ENCODE results near the gene GOSR1.
"Not testable (repeated sequence)": the region's sequence is repeated elsewhere in the genome, so short reads cannot be mapped to it uniquely, and the experiment has no call there.

GOSR1 gene

DNA sequence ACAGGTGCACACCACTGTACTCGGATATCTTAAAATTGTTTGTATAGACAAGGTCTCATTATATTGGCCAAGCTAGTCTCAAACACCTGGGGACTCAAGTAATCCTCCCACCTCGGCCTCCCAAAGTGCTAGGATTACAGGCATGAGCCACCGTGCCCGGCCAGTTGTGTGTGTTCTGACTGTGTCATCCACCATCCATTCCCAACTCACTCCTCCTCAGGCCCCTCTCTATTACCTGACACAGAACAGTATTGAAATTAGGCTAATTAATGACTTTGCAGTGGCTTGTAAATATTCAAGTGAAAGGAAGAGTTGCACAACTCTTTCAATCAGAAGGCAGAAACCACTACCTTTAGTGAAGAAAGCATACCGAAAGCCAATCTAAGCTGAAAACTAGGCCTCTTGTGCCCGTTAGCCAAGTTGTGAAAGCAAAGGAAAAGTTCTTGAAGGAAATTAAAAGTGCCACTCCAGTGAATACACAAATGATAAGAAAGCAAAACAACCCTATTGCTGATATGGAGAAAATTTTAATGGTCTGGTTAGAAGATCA is 28.7 kb downstream of the GOSR1 start:
- DNase-seq (ENCODE audit: low read depth) = no peak

DNA sequence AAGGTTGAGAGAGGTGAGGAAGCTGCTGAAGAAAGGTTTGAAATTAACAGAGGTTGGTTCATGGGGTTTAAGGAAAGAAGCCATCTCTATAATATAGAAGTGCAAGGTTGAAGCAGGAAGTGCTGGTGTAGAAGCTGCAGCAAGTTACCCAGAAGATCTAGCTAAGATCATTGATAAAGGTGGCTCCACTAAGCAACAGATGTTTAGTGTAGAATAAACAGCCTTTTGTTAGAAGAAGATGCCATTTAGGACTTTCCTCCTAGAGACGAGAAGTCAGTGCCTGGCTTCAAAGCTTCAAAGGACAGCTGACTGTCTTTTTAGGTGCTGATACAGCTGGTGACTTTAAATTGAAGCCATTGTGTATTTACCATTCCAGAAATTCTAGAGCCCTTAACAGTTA is 29.3 kb downstream of the GOSR1 start:
- DNase-seq (ENCODE audit: low read depth) = no peak

DNA sequence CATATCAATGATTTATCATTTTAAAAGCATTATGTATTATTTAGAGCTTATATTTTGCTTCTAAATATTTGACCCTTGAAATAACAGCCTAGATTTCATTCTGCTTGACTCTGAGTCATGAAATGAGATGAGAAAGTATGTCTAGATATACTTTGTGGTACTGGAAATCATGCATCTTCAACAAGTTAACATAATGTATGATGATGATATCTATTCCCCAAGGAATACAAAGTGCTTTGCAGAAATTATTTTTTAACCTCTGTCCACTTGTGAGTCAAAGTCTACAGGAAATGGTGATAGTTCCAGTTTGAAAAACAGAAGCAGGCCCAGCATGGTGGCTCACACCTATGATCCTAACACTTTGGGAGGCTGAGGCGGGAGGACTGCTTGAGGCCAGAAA is 36.1 kb downstream of the GOSR1 start:
- no peak for DNase-seq (ENCODE audit: low read depth)

DNA sequence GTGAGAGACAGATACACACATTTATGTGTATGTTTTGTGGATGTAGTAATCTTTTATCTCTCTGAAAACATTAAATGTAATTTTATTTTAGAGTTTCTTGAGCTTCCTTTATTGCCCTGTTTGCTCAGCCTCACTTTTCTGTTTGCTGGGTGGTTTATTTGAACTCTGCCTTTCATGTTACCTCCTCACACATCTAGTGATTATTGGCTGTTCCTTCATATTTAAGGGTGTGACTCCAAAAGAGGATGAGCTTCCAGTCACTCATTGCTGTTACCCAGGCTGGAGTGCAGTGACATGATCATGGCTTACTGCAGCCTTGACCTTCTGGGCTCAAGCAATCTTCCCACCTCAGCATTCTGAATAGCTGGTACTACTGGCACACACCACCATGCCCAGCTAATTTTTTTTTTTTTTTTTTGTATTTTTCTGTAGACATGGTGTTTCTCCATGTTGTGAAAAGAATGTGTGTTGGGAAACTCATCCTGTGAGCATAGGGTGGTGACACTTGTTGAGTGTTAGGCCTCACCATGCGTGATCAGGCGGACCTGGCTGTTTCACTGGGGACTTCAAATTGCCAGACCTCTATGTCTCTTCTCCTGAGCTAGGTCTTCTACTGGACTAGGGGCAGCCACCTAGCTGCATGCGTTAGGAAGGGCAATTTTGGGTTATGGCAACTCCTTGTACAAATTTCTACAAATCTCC is 37.8 kb downstream of the GOSR1 start:
- no peak for DNase-seq (ENCODE audit: low read depth)

DNA sequence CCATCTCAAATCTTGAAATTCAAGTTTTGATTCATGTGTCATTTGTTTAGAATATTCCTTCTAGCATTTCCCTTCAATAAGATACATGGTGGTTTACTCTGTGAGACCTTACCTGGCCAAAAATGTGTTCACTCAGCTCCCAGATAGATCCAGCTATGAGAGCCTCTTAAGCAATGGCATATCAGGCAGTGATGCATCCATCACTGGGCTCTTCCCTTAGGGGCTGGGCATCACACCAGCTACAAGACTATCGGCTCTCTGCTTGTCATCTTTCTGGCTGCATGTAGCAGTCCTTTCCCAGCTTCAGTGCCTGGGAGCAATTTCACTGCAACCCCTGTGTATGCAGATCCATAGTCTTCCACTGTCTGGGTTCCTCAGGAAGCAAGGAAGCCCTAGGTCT is 40.6 kb downstream of the GOSR1 start:
- no peak for DNase-seq (ENCODE audit: low read depth)

DNA sequence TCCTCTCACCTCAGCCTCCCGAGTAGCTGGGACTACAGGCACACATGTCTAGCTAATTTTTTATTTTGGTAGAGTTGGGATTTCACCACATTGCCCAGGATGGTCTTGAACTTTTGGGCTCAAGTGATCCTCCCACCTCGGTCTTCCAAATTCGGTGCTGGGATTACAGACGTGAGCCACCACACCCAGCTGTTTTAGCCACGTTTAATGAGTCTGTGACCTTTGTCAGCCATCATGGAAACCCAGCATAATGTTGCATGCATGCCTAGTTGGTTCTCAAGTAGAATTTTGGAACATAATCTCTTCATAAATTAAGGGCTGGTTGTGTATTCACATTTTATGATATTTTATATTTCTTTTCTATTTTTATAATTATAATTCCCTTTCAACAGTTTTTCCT is 42.0 kb downstream of the GOSR1 start:
- no peak for DNase-seq (ENCODE audit: low read depth)

DNA sequence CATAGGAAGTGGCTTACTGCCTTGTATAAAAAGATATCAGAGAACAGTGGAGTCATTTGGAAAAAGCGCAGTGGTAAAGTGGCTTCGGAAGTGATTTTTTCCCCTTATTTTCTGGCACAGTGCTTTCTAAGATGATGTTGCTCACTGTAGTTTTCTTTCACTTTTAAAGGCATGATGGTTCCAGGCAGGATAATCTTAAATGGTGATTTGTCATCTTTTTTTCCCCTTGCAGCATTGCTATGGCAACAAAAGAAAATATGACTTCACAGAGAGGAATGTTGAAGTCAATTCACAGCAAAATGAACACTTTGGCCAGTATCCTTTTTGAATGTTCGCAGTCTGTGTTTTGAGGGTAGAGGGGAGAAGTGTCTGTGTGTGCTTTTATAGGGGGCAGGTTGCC is 42.5 kb downstream of the GOSR1 start:
- DNase-seq (ENCODE audit: low read depth) = no peak

DNA sequence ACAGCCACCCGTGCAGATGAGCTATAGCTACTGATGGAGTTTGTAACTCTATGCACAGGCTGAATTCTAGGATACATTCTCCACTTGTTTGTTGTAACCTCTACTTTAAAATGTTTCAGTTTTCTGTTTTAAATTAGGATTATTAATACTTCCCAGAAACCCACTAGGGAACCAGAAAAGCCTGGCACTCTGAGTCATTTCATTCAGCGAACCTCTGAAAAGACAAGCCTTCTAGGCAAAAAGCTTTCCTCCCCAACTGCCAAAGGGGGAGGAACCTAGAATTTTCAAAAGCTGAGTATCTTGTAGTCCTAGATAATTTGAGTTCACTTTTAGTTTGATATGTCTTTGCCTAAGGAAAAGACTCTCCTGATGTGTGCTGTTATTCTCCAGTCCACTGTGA is 43.2 kb downstream of the GOSR1 start:
- DNase-seq (ENCODE audit: low read depth) = no peak

DNA sequence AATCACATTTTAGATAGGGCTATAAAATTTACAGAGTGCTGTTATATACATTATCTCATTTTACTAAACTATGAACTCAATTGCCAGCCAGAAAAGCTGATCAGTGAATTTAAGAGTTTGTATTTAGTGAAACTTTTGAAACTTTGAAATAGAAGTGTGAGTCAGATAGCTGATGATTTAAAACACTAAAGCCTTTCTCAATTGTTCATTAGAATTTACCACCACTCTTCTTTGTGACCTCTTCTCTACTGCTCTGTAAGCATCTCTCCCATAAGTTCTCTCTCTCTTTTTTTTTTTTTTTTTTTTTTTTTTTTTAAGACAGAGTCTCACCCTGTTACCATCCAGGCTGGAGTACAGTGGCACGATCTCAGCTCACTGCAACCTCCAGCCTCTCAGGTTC is 43.7 kb downstream of the GOSR1 start:
- DNase-seq (ENCODE audit: low read depth) = no peak

DNA sequence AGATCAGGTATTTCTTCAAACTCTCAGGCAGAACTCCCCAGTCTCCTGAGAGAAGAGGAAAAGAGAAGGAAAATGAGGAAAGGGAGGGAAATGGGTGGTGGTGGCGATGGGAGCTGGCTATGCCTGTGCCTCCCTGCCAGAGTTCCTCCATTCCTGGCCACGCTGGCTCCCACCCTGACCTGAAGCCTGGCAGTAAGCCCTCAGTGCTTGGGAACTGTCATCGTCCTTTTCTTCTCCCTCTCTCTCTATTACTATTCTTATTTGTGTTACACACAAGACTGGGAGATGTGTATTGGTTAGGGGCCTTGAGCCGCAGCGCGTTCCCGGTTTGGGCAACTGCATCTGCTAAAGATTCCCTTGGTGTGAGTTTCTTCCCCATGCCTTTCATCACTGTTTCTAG is 44.6 kb downstream of the GOSR1 start:
- no peak for DNase-seq (ENCODE audit: low read depth)

DNA sequence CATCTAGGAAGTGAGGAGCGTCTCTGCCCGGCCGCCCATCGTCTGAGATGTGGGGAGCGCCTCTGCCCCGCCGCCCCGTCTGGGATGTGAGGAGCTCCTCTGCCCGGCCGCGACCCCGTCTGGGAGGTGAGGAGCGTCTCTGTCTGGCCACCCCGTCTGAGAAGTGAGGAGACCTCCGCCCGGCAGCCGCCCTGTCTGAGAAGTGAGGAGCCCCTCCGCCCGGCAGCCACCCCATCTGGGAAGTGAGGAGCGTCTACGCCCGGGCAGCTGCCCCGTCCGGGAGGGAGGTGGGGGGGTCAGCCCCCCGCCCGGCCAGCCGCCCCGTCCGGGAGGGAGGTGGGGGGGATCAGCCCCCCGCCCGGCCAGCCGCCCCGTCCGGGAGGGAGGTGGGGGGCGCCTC is 46.0 kb downstream of the GOSR1 start:
- not testable (repeated sequence) for DNase-seq (ENCODE audit: low read depth)

DNA sequence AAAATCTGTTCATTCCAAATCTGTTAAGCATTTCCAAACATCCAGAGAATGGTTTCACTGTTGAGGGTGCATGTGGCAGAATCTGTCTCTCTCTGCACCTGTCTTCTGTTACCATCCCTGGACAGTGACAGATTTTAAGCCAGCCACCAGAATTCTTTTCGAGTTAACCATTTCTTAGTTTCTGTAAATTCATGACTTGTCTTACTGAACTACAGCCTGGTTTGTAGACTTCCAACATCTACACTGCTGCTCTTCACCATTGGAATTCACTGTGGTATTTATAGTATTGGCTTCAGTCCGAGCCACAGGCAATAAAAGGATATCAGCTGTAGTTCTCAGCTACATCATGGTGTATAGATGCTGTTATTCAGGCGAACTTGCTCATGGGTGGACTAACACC is 47.6 kb downstream of the GOSR1 start:
- DNase-seq (ENCODE audit: low read depth) = no peak

DNA sequence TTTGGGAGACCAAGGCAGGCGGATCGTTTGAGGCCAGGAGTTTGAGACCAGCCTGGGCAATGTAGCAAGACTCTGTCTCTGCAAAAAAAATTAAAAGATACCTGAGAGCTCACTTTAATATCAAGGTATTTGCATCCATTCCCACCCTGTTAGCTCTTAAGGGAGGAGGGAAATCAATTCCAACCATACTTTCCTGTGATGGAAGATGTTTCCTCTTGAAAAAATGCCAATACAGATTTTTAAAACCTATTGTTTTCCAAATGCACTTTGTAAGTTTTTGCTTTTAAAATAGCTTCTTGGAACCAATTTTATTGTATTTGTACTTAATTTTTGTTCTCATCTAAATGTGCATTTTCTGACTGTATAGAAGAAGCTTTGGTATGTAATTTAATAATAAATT is 49.2 kb downstream of the GOSR1 start:
- DNase-seq (ENCODE audit: low read depth) = no peak

DNA sequence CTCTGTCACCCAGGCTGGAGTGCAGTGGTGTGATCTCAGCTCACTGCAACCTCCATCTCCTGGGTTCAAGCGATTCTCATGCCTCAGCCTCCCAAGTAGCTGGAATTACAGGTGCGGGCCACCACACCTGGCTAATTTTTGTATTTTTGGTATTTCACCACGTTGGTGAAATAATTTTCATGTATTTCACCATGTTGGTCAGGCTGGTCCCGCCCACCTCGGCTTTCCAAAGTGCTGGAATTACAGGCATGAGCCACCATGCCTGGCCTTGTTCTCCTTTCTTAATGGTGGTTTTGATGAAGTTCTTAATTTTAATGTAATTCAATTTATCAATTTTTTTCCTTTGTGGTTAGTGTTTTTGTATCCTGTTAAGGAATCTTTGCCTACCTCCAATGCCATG is 51.5 kb downstream of the GOSR1 start:
- not testable (repeated sequence) for DNase-seq (ENCODE audit: low read depth)

DNA sequence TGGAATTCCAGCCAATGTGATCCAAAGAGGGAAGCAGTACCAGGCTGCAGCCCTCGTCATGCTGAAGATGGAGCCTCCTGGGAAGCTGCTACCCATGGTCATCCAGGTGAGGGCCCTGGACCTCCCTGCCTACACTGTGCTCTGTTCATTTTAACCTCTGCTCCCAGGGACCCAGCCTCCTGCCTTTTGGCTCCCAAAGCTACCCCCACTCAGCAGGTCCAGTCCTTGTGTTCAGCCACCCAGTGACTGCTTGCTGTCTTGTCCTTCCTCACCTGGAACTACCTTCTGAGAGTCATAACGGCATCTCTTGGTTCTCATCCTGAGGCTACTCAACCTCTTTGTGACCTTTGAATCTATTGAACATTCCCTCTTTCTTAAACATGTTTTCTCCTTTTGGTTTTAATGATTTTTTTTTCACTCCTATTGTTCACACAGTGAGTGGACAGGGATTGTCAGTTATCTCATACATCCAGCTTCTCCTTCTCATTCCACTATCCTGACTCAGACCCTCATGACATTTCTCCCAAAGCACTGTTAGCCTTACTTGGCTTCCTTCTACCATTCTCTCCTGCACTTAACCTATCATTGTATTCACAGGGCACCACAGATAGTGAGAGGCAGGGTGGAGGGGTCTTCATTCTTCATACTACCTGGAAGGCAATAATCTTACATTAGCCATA is 53.3 kb downstream of the GOSR1 start:
- no peak for DNase-seq (ENCODE audit: low read depth)

DNA sequence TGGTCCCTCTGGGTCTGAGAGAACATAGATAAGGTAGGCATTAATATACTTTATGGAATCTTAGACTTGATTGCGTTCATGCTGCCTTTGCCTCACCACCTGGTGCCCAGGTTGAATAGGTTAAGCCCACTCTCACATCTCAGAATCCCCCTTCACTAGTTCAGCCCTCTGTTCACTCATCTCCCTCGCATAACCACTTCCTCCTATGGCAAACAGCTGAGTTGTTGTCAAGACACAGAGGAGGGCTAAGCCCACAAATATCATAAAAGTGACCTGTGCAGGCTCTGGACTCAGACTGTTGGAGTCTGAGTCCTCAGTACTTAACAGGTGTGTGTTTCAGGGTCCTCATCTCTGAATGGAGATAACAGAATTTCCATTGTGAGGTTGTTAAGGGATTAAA is 55.7 kb downstream of the GOSR1 start:
- DNase-seq (ENCODE audit: low read depth) = no peak

DNA sequence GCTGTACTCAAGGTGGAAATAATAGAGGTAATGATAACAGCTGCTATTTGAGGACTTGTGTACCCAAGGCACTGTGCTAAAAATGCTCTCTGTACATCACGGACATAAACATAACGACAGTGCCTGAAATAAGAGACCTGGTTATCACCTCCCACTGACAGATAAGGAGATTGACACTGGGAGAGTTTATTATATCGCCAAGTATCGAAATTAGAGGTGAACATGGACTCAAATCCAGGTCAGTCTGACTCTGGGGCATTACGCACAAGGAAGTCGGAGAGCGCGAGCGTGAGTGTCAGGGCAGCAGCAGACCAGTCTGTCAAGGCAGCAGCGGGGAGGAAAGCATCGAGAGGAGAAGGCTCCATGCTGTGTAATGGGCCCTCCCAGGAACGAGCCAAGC is 57.1 kb downstream of the GOSR1 start:
- DNase-seq (ENCODE audit: low read depth) = no peak

DNA sequence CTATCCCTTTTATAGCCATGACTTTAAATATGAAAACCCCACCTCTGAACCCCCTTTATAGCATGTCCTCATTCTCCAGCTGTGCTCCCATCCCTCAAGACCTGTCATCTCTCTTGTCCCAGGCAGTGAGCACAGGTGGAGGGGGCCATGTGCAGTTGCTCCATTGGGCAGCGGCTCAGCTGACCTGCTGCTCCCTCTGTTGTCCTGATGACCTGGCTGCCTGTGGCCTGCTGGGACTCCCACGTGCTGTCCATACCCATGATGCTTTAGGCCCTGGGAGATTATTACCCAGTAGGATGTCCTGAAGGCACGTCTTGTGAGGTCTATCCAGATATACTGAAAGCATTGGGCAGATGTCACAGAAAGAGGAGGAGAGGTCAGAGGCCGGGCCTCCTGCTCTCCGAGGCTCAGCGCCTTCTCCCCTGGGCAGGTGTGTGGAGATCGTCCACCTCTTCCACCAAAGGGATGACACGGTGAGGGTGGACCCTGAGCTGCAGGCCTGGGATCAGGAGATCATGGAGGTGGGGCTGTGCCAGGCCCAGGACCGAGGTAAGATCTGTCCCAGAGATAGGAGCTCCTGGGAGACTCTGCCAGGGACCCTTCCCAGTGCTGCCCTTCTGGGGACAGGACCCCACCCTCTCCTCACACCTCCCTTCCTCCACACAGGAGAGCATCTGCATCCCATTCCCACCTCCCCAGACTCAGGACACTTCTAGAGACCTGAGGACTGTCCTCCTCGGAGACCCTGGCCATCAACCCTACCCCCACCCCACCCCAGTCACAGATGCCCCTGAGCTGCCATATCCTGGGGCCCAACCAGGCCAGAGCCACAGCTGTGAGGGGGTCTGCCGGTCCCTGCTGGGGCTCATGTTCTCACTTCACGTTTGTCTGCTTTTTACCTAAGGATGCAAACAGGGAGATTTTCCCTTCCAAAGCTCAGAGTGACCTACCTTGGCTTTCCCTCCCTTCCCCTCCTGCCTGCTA is 58.0 kb downstream of the GOSR1 start:
- no peak for DNase-seq (ENCODE audit: low read depth)

DNA sequence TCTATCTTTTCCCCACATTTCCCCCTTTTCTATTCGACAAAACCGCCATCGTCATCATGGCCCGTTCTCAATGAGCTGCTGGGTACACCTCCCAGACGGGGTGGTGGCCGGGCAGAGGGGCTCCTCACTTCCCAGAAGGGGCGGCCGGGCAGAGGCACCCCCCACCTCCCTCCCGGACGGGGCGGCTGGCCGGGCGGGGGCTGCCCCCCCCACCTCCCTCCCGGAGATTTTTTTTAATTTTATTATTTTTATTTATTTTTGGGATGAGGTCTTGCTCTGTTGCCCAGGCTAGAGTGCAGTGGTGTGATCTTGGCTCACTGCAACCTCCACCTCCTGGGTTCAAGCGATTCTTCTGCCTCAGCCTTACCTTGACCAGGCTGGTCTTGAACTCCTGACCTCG is 59.6 kb downstream of the GOSR1 start:
- DNase-seq (ENCODE audit: low read depth) = not testable (repeated sequence)

DNA sequence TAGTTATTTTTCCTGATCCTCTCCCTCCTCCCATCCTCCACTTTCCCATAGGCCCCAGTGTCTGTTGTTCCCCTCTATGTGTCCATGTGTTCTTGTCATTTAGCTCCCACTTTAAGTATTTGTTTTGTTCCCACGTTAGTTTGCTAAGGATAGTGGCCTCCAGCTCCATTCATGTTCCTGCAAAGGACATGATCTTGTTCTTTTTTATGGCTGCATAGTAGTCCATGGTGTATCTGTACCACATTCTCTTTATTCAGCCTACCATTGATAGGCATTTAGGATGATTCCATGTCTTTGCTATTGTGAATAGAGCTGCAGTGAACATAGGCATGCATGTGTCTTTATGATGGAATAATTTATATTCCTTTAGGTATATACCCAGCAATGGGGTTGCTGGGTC is 60.5 kb downstream of the GOSR1 start:
- not testable (repeated sequence) for DNase-seq (ENCODE audit: low read depth)

DNA sequence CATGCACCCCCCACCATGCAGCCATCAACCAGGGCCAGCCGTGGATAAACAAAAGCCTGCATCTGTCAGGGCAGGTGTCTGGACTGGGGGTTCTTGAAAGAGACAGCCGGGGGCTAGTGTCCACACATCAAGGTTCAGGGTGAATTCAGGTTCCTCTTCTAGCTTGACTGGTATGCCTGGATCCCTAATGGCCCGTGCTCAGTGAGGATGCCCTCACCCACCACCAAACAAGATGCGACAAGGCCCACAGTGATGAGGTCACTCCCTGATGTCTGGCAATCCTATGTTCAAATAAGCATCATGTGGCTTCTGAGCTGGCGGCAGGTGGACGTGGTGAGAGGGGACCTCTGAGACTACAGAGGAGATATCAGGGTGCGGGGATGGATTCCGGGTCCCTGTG is 64.6 kb downstream of the GOSR1 start:
- no peak for DNase-seq (ENCODE audit: low read depth)

DNA sequence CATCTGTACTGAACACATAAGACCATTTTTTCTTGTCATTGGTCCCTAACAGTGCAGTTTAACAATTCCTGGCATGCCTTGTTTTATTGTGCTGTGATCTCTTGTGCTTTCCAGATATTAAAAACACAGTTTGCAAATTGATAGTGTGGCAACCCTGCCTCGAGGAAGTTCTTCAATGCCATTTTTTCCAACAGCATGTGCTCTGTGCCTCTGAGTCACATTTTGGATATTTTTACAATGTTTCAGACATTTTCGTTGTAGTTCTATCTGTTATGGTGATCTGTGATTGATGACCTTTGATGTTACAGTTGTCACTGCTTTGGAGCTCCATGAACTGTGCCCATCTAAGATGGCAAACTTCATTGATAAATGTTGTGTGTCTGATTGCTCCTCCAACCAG is 66.2 kb downstream of the GOSR1 start:
- DNase-seq (ENCODE audit: low read depth) = no peak

DNA sequence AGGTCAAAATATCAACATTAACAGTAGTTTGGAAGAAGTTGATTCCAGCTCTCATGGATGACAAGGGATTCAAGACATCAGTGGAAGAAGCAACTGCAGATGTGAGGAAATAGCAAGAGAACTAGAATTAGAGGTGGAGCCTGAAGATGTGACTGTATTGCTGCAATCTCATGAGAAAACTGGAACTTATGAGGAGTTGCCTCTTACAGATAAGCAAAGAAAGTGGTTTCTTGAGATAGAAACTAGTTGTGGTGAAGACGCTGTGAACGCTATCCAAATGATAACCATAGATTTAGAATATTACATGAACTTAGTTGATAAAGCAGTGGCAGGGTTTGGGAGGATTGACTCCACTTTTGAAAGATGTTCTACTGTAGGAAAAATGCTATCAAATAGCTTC is 67.8 kb downstream of the GOSR1 start:
- no peak for DNase-seq (ENCODE audit: low read depth)
